Chondrocyte (in vitro differentiated cells): ENCODE results near the gene OVCA2. TPM values are rescaled to one million over a fixed set of nuclear protein-coding genes. Genes with fewer than 3 reads are reported as not detected.

Source experiments
- DNase-seq: peaks from one replicate; pipeline ENCODE4 v3.0.0; 2021; ENCODE audit warnings: mixed read lengths, low spot score
- H3K27ac Mint-ChIP-seq: one replicate; pipeline ENCODE4 v1.8.0; 2021; ENCODE audit warnings: mild to moderate bottlenecking, moderate library complexity, mixed read lengths; ENCODE audit not compliant: unreplicated experiment
- H3K27me3 Mint-ChIP-seq: 2 replicates; pipeline ENCODE4 v1.8.0; 2021; ENCODE audit warnings: low read depth, mixed read lengths
- H3K36me3 Mint-ChIP-seq: 2 replicates; pipeline ENCODE4 v1.8.0; 2021; ENCODE audit warnings: low read depth, mixed read lengths
- H3K4me1 Mint-ChIP-seq: 2 replicates; pipeline ENCODE4 v1.8.0; 2021; ENCODE audit warnings: low read depth, mild to moderate bottlenecking, mixed read lengths
- H3K4me3 Mint-ChIP-seq: one replicate; pipeline ENCODE4 v1.8.0; 2021; ENCODE audit warnings: mild to moderate bottlenecking, moderate library complexity, mixed read lengths; ENCODE audit not compliant: unreplicated experiment
- H3K9me3 Mint-ChIP-seq: 2 replicates; pipeline ENCODE4 v1.8.0; 2021; ENCODE audit warnings: low read depth, mixed read lengths
- total RNA-seq: library from RNA; stranded (reverse); gene quantifications from 3 replicates; pipeline ENCODE4 v1.2.1, GENCODE V29; 2021
- TF ChIP-seq, protein P1 (sequence below): fragments of 200-600 bp; sonication (generic); IDR thresholded peaks from 2 replicates; pipeline ENCODE4 v1.5.0; 2021; ENCODE audit warnings: antibody characterized with exemption, mild to moderate bottlenecking, moderate library complexity

The OVCA2 gene
- total RNA-seq, 1 donor from 2014 or later: 30.1 TPM

DNA sequence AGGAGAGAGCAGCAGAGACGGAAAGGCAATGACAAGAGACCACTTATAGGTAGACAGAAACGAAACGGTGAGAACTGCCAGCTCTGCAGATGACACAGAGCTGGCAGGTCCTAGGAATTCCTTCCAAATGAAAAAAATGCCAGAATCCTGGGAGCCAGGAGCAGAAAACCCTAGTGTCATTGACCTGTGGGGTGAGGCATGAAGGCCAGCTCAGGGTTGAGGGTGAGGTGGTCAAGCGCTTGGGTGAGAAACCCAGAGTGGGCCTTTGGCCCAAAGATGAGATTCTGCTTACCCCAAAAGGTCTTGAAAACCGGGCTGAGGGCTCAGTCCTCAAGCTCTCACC, 22.3 kb downstream of the OVCA2 start:
- TF ChIP-seq, protein P1, sequence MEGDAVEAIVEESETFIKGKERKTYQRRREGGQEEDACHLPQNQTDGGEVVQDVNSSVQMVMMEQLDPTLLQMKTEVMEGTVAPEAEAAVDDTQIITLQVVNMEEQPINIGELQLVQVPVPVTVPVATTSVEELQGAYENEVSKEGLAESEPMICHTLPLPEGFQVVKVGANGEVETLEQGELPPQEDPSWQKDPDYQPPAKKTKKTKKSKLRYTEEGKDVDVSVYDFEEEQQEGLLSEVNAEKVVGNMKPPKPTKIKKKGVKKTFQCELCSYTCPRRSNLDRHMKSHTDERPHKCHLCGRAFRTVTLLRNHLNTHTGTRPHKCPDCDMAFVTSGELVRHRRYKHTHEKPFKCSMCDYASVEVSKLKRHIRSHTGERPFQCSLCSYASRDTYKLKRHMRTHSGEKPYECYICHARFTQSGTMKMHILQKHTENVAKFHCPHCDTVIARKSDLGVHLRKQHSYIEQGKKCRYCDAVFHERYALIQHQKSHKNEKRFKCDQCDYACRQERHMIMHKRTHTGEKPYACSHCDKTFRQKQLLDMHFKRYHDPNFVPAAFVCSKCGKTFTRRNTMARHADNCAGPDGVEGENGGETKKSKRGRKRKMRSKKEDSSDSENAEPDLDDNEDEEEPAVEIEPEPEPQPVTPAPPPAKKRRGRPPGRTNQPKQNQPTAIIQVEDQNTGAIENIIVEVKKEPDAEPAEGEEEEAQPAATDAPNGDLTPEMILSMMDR: no peak

DNA sequence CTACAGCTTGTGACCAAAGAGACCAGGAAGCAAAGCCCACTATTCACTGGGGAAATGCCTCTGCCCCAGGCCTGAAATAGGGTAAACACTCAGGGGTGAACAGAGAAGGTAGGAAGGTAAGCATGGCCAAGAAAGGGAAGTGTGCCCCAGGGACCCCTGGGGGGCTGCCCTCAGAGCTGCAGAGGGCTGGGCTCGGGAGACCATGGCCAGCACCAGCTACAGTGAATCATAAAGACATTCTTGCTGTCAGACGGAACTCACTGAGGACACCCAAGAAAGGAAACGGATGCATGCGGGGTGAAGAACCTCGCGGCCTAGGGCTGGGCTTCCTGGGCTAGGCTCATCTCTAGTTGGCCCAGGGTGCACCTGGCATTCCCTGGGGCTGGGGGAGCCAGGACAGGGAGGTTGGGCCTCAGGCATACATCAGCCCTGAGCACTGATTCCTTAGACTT, 22.7 kb downstream of the OVCA2 start:
- no peaks in the 10 kb centered on the region for H3K9me3 Mint-ChIP-seq
- H3K27me3 Mint-ChIP-seq: no peaks in the 10 kb centered on the region
- peak overlapping the region; percentile 74 for H3K27ac Mint-ChIP-seq
- no peak overlapping the region for H3K4me3 Mint-ChIP-seq
- peaks cover 81% of the 10 kb centered on the region for H3K4me1 Mint-ChIP-seq
- TF ChIP-seq, protein P1: no peak
- peaks cover 11% of the 10 kb centered on the region for H3K36me3 Mint-ChIP-seq
- DNase-seq: no peak

More for the DNA sequence above, 22.3 kb downstream of the OVCA2 start:
- no peak for DNase-seq
- H3K27me3 Mint-ChIP-seq: no peaks in the 10 kb centered on the region
- peaks cover 81% of the 10 kb centered on the region for H3K4me1 Mint-ChIP-seq
- H3K27ac Mint-ChIP-seq: peak overlapping the region; percentile 98
- peaks cover 11% of the 10 kb centered on the region for H3K36me3 Mint-ChIP-seq
- H3K4me3 Mint-ChIP-seq: no peak overlapping the region
- no peaks in the 10 kb centered on the region for H3K9me3 Mint-ChIP-seq

DNA sequence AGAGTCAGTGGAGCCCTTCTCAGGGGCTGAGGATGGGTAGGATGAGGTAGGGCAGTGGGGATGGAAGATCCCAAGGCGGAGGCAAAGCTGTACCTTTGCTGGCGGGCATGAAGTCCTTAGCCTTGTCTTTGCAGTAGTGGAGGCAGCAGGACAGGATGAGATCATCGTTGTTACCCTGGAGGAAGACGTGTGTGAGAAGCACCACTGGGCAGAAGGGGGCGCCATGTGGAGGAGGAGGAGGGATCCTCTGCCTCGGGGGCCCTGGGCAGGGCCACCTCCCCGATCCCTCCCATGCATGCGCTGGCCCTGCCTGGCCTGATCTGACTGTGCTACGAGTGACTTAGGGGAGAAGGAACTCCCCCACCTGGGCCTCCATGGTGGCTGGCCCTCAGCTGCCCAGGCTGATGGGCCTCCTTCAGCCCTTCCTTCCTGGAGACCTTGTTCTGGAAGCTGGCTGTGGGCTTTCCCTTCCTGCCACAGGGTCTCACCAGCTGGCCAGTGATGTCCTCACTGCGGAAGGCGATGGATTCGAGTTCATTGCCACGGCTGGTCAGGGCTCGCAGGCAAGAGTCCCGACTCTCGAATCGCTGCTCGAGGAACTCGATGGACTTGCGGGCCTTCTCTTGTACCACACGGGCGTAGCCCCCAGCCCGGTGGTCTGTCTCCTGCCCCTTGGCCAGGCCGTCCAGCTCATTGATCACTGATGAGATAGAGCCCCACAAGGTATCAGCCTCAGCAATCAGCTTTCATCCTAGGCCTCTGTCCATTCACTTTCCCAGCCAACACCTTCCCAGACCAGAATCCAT, 23.4 kb downstream of the OVCA2 start:
- no peak for DNase-seq
- Mint-ChIP-seq H3K27ac (peak overlapping the region; percentile 74), H3K36me3 (peaks cover 11% of the 10 kb centered on the region), H3K4me1 (peaks cover 80% of the 10 kb centered on the region), H3K9me3 (no peaks in the 10 kb centered on the region), H3K27me3 (no peaks in the 10 kb centered on the region), H3K4me3 (no peak overlapping the region)
- TF ChIP-seq, protein P1: peak; percentile 66

DNA sequence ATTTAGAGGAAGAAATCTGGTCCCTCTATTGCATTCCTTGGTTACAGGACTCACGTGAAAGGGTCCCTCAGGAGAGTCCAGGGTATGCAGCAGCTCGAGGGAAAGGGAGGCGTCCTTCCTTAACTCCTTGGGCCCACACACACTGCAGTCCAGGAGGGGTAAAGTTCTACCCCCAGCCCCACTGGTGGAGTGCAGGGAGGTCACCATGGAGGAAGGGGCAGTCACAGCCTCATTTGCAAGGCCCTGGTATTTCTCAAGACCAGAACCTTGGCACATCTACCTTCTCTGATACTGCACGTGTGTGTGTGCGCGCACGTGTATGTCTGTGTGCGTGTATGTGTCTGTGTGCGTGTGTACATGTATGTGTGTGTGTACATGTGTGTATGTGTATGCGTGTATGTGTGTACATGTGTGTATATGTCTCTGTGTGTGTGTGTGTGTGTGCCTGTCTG, 24.2 kb downstream of the OVCA2 start:
- TF ChIP-seq, protein P1: no peak
- Mint-ChIP-seq H3K27ac (peak overlapping the region; percentile 89), H3K27me3 (no peaks in the 10 kb centered on the region), H3K9me3 (no peaks in the 10 kb centered on the region), H3K36me3 (peaks cover 9% of the 10 kb centered on the region), H3K4me1 (peaks cover 79% of the 10 kb centered on the region), H3K4me3 (no peak overlapping the region)
- no peak for DNase-seq

DNA sequence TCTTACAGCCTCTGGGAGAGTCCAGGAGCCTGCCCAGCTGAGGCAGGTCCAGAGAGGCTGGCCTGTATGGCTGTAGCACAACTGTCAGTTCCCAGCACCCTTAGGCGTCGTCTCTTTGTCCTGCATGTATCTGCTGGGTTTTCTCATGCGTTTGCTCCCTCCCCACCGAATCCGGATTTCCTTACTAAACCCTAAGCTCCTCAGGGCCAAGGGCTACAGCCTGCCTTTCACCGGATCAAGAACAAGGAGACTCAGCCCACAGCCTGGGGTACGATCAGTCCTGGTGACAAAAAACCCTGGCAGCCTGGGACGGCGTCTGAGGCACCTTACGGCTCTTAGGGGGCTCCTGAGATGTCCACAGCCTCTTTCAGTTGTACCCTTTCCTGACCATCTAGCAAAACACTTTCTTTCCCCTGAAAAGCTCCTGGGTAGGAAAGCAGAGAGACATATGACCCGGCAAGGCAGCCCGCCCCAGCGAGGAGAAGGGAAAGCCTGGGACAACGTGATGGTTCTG, 25.3 kb downstream of the OVCA2 start:
- Mint-ChIP-seq H3K27me3 (no peaks in the 10 kb centered on the region), H3K4me3 (no peak overlapping the region), H3K27ac (peak overlapping the region; percentile 89), H3K4me1 (peaks cover 85% of the 10 kb centered on the region), H3K9me3 (no peaks in the 10 kb centered on the region), H3K36me3 (peaks cover 13% of the 10 kb centered on the region)
- DNase-seq: no peak
- TF ChIP-seq, protein P1: no peak
